GM23338 (cell line): ENCODE data around the gene HIPK1. TPM values are rescaled to one million over a fixed set of nuclear protein-coding genes. Genes with fewer than 3 reads are reported as not detected.

Experiments used
- ATAC-seq: fragments of 200-7000 bp; cut with Tn5 transposase; 3 replicates; pipeline ENCODE4 v1.9.1; 2020
- DNase-seq: peaks from one replicate; pipeline ENCODE4 v3.0.0-alpha.2; 2015; ENCODE audit warnings: low spot score
- H2AFZ ChIP-seq: fragments of 200-600 bp; sonication (generic); 2 replicates; pipeline ENCODE4 v1.8.0; 2016; ENCODE audit warnings: antibody characterized with exemption, mild to moderate bottlenecking, moderate library complexity
- H3F3A ChIP-seq: fragments of 200-600 bp; sonication (generic); replicated peaks from 2 replicates; pipeline ENCODE4 v1.8.0; 2017; ENCODE audit warnings: antibody characterized with exemption, mixed run types, low read depth
- H3K27ac ChIP-seq: fragments of 200-600 bp; sonication (generic); 2 replicates; pipeline ENCODE4 v1.6.1; 2016; ENCODE audit warnings: low read depth
- H3K27me3 ChIP-seq: fragments of 200-600 bp; sonication (generic); 2 replicates; pipeline ENCODE4 v1.8.0; 2016; ENCODE audit warnings: mild to moderate bottlenecking, mixed run types, moderate library complexity; ENCODE audit not compliant: insufficient read depth
- H3K36me3 ChIP-seq: fragments of 200-600 bp; sonication (generic); 2 replicates; pipeline ENCODE4 v1.8.0; 2016; ENCODE audit warnings: mild to moderate bottlenecking; ENCODE audit not compliant: insufficient read depth
- H3K4me1 ChIP-seq: fragments of 200-600 bp; sonication (generic); 2 replicates; pipeline ENCODE4 v1.8.0; 2016; ENCODE audit warnings: mild to moderate bottlenecking, moderate library complexity; ENCODE audit not compliant: insufficient read depth
- H3K4me2 ChIP-seq: fragments of 200-600 bp; sonication (generic); 2 replicates; pipeline ENCODE4 v1.7.1; 2017; ENCODE audit warnings: mixed run types
- H3K4me3 ChIP-seq: fragments of 200-600 bp; sonication (generic); 2 replicates; pipeline ENCODE4 v1.6.1; 2016; ENCODE audit warnings: mixed run types
- H3K79me2 ChIP-seq: fragments of 200-600 bp; sonication (generic); replicated peaks from 2 replicates; pipeline ENCODE4 v1.8.0; 2017; ENCODE audit warnings: mild to moderate bottlenecking; ENCODE audit not compliant: insufficient read depth
- H3K9me2 ChIP-seq: fragments of 200-600 bp; sonication (generic); 2 replicates; pipeline ENCODE4 v1.8.0; 2017; ENCODE audit not compliant: insufficient read depth
- H4K20me1 ChIP-seq: fragments of 200-600 bp; sonication (generic); replicated peaks from 2 replicates; pipeline ENCODE4 v1.8.0; 2017; ENCODE audit warnings: mild to moderate bottlenecking; ENCODE audit not compliant: insufficient read depth
- H3K27ac Mint-ChIP-seq: 2 replicates; pipeline ENCODE4 v1.8.0; 2020; ENCODE audit warnings: inconsistent platforms, mild to moderate bottlenecking, moderate library complexity, mixed read lengths
- H3K27me3 Mint-ChIP-seq: 3 replicates; pipeline ENCODE4 v1.8.0; 2022; ENCODE audit warnings: low read depth, mild to moderate bottlenecking, moderate library complexity, mixed read lengths, inconsistent platforms; ENCODE audit not compliant: insufficient read depth, poor library complexity
- H3K36me3 Mint-ChIP-seq: 3 replicates; pipeline ENCODE4 v1.8.0; 2021; ENCODE audit warnings: low read depth, mild to moderate bottlenecking, inconsistent platforms, moderate library complexity, mixed read lengths
- H3K4me1 Mint-ChIP-seq: 3 replicates; pipeline ENCODE4 v1.8.0; 2020; ENCODE audit warnings: mild to moderate bottlenecking, inconsistent platforms, mixed read lengths
- H3K4me3 Mint-ChIP-seq: 3 replicates; pipeline ENCODE4 v1.8.0; 2021; ENCODE audit warnings: moderate library complexity, mild to moderate bottlenecking, inconsistent platforms, mixed read lengths
- H3K9me3 Mint-ChIP-seq: 3 replicates; pipeline ENCODE4 v1.8.0; 2020; ENCODE audit warnings: moderate library complexity, mild to moderate bottlenecking, inconsistent platforms, mixed read lengths
- CREB1 ChIP-seq: fragments of 250-450 bp; sonication (Bioruptor Pico); IDR thresholded peaks from 2 replicates; pipeline ENCODE4 v1.5.0; 2020; ENCODE audit warnings: low read depth, mild to moderate bottlenecking, moderate library complexity
- CTCF ChIP-seq, 2 experiments: fragments of 200-600 bp in 1 of 2; sonication (generic) in 1 of 2; conservative IDR thresholded peaks; 2 replicates each; pipeline versions ENCODE4 v1.5.1 to v1.6.1; 2016 to 2017; ENCODE audit warnings: antibody characterized with exemption in 2 of 2, low read depth in 2 of 2, mild to moderate bottlenecking in 2 of 2, moderate library complexity in 1 of 2
- ETS1 ChIP-seq: IDR thresholded peaks from 2 replicates; pipeline ENCODE4 v1.6.1; 2016; ENCODE audit warnings: antibody characterized with exemption
- EZH2 ChIP-seq: fragments of 200-600 bp; sonication (generic); IDR thresholded peaks from one replicate; pipeline ENCODE4 v1.8.0; 2017; ENCODE audit warnings: antibody characterized with exemption, mild to moderate bottlenecking, low read depth; ENCODE audit not compliant: unreplicated experiment
- JUNB ChIP-seq: IDR thresholded peaks from one replicate; pipeline ENCODE4 v1.6.1; 2016; ENCODE audit warnings: antibody characterized with exemption; ENCODE audit not compliant: unreplicated experiment
- NANOG ChIP-seq: IDR thresholded peaks from 2 replicates; pipeline ENCODE4 v1.6.1; 2016; ENCODE audit warnings: antibody characterized with exemption, borderline replicate concordance
- POLR2AphosphoS5 ChIP-seq: IDR thresholded peaks from 2 replicates; pipeline ENCODE4 v1.6.1; 2016; ENCODE audit warnings: antibody characterized with exemption, low read depth
- REST ChIP-seq: IDR thresholded peaks from one replicate; pipeline ENCODE4 v1.6.1; 2018; ENCODE audit warnings: antibody characterized with exemption; ENCODE audit not compliant: unreplicated experiment
- STAT1 ChIP-seq: IDR thresholded peaks from one replicate; pipeline ENCODE4 v1.6.1; 2016; ENCODE audit warnings: antibody characterized with exemption; ENCODE audit not compliant: unreplicated experiment
- ZNF114 ChIP-seq: fragments of 250-450 bp; sonication (Bioruptor Pico); IDR thresholded peaks from 2 replicates; pipeline ENCODE4 v1.5.0; 2020; ENCODE audit warnings: mild to moderate bottlenecking, moderate library complexity
- ZNF331 ChIP-seq: fragments of 250-450 bp; sonication (Bioruptor Pico); IDR thresholded peaks from 2 replicates; pipeline ENCODE4 v1.5.0; 2020; ENCODE audit warnings: low read depth, mild to moderate bottlenecking, moderate library complexity
- ZNF462 ChIP-seq: fragments of 250-450 bp; sonication (Bioruptor Pico); IDR thresholded peaks from 2 replicates; pipeline ENCODE4 v1.5.0; 2020; ENCODE audit warnings: mild to moderate bottlenecking, moderate library complexity
- polyA plus RNA-seq: library from polyadenylated mRNA; unstranded; fragments of >200 nt; fragmentation: Nextera tagmentation; extraction: Ambion mirVana; gene quantifications from 2 replicates; pipeline ENCODE4 v1.2.1, GENCODE V29; 2016
- total RNA-seq: library from RNA; depleted of rRNA; stranded (reverse); fragments of >200 nt; shearing (Covaris generic); gene quantifications from 2 replicates; pipeline ENCODE4 v1.2.3, GENCODE V29; 2014

HIPK1 gene
- total and polyA plus RNA-seq, 2 experiments from 2014 or later = 14.3 to 47.5 TPM

- DNase-seq (no peak), ATAC-seq (no peak)
- no peak overlapping the region for H3K27ac ChIP-seq
- H3K4me2 ChIP-seq = no peak overlapping the region
- Mint-ChIP-seq H3K4me3 (no peak overlapping the region), H3K27ac (no peak overlapping the region), H3K36me3 (peaks cover 10% of the 10 kb centered on the region; the same call in 1 of the 3 replicates), H3K4me1 (peaks cover 5% of the 10 kb centered on the region), H3K9me3 (no peaks in the 10 kb centered on the region), H3K27me3 (peaks cover 4% of the 10 kb centered on the region)
- TF ChIP-seq STAT1 (no peak), ZNF331 (CRISPR knock-in tag) (no peak), EZH2 (no peak), ETS1 (no peak), POLR2AphosphoS5 (no peak), ZNF114 (CRISPR knock-in tag) (no peak), REST (no peak), CREB1 (CRISPR knock-in tag) (no peak), NANOG (no peak), JUNB (no peak), ZNF462 (CRISPR knock-in tag) (no peak), CTCF (conservative IDR thresholded peaks at IDR 0.05; ENCODE audit: low read depth in 2 of 2) (no peak)
- no peak overlapping the region for H2AFZ ChIP-seq
- H3F3A ChIP-seq = peaks cover 9% of the 10 kb centered on the region; the same call in 1 of the 2 replicates
- no peaks in the 10 kb centered on the region for H3K27me3 ChIP-seq
- H3K36me3 ChIP-seq = no peaks in the 10 kb centered on the region; the same call in 1 of the 2 replicates
- no peak overlapping the region for H3K4me3 ChIP-seq
- H3K4me1 ChIP-seq = peaks cover 9% of the 10 kb centered on the region; the same call in 1 of the 2 replicates
- H3K79me2 ChIP-seq = 0 out of 2 replicates have a peak, but pooled peaks cover 6% of the 10 kb centered on the region
- H3K9me2 ChIP-seq = no peaks in the 10 kb centered on the region
- no peaks in the 10 kb centered on the region for H4K20me1 ChIP-seq
These were observed 30.0 kb upstream of the HIPK1 start for GRCh38 chr1:113899111-113899510.
